ENCODE measurements around the gene MAP1LC3B.
"Not testable (repeated sequence)": the region's sequence is repeated elsewhere in the genome, so short reads cannot be mapped to it uniquely, and the experiment has no call there.

MAP1LC3B gene

GRCh38 chr16:87384162-87384874 is 7.8 kb upstream of the MAP1LC3B start:
- H3K27ac Mint-ChIP-seq: peak overlapping the region; percentile 96
- H3K4me1 Mint-ChIP-seq (ENCODE audit: low read depth): peaks cover 65% of the 10 kb centered on the region
- no peaks in the 10 kb centered on the region for H3K9me3 Mint-ChIP-seq
- no peaks in the 10 kb centered on the region for H3K27me3 Mint-ChIP-seq
- peak overlapping the region; percentile 86 for H3K4me3 Mint-ChIP-seq
- peaks cover 12% of the 10 kb centered on the region for H3K36me3 Mint-ChIP-seq (ENCODE audit: low read depth)

- Mint-ChIP-seq H3K4me3 (peak overlapping the region; percentile 86), H3K36me3 (ENCODE audit: low read depth) (peaks cover 12% of the 10 kb centered on the region), H3K4me1 (ENCODE audit: low read depth) (peaks cover 70% of the 10 kb centered on the region)
- H3K27me3 Mint-ChIP-seq, H3K9me3 Mint-ChIP-seq, H3K27ac Mint-ChIP-seq: not testable (repeated sequence)
Measured at GRCh38 chr16:87384875-87385167, 7.3 kb upstream of the MAP1LC3B start.

- peaks cover 2% of the 10 kb centered on the region for H3K36me3 Mint-ChIP-seq (ENCODE audit: low read depth)
- H3K4me1 Mint-ChIP-seq (ENCODE audit: low read depth): peaks cover 53% of the 10 kb centered on the region
- H3K9me3 Mint-ChIP-seq: no peaks in the 10 kb centered on the region
- H3K4me3 Mint-ChIP-seq: peak overlapping the region; percentile 63
- H3K27me3 Mint-ChIP-seq: no peaks in the 10 kb centered on the region
- H3K27ac Mint-ChIP-seq: peak overlapping the region; percentile 94
Measured at GRCh38 chr16:87387942-87388817, 4.0 kb upstream of the MAP1LC3B start.

- H3K4me1 Mint-ChIP-seq (ENCODE audit: low read depth): peaks cover 59% of the 10 kb centered on the region
Measured at GRCh38 chr16:87388818-87389134, 3.4 kb upstream of the MAP1LC3B start.

GRCh38 chr16:87389245-87389644 is 2.9 kb upstream of the MAP1LC3B start:
- no peaks in the 10 kb centered on the region for H3K9me3 Mint-ChIP-seq
- peak overlapping the region; percentile 37 for H3K27ac Mint-ChIP-seq
- H3K4me3 Mint-ChIP-seq: no peak overlapping the region
- no peaks in the 10 kb centered on the region for H3K27me3 Mint-ChIP-seq
- peaks cover 60% of the 10 kb centered on the region for H3K4me1 Mint-ChIP-seq (ENCODE audit: low read depth)
- peaks cover 7% of the 10 kb centered on the region for H3K36me3 Mint-ChIP-seq (ENCODE audit: low read depth)

More at GRCh38 chr16:87388818-87389134, 3.4 kb upstream of the MAP1LC3B start:
- no peaks in the 10 kb centered on the region for H3K27me3 Mint-ChIP-seq
- no peaks in the 10 kb centered on the region for H3K9me3 Mint-ChIP-seq
- H3K36me3 Mint-ChIP-seq (ENCODE audit: low read depth): peaks cover 4% of the 10 kb centered on the region
- peak overlapping the region; percentile 63 for H3K4me3 Mint-ChIP-seq
- H3K27ac Mint-ChIP-seq: peak overlapping the region; percentile 94

GRCh38 chr16:87389914-87390313 is 2.2 kb upstream of the MAP1LC3B start:
- peak overlapping the region; percentile 37 for H3K27ac Mint-ChIP-seq
- peaks cover 12% of the 10 kb centered on the region for H3K36me3 Mint-ChIP-seq (ENCODE audit: low read depth)
- peaks cover 61% of the 10 kb centered on the region for H3K4me1 Mint-ChIP-seq (ENCODE audit: low read depth)
- not testable (repeated sequence) for H3K4me3 Mint-ChIP-seq, H3K9me3 Mint-ChIP-seq, H3K27me3 Mint-ChIP-seq

- Mint-ChIP-seq H3K4me3 (peak overlapping the region; percentile 84), H3K27ac (peak overlapping the region; percentile 94), H3K9me3 (no peaks in the 10 kb centered on the region), H3K4me1 (ENCODE audit: low read depth) (peaks cover 68% of the 10 kb centered on the region), H3K36me3 (ENCODE audit: low read depth) (peaks cover 12% of the 10 kb centered on the region), H3K27me3 (no peaks in the 10 kb centered on the region)
Measured at GRCh38 chr16:87390641-87391323, 1.4 kb upstream of the MAP1LC3B start.

- peaks cover 14% of the 10 kb centered on the region for H3K36me3 Mint-ChIP-seq (ENCODE audit: low read depth)
- peak overlapping the region; percentile 84 for H3K4me3 Mint-ChIP-seq
- peaks cover 65% of the 10 kb centered on the region for H3K4me1 Mint-ChIP-seq (ENCODE audit: low read depth)
- peak overlapping the region; percentile 94 for H3K27ac Mint-ChIP-seq
- H3K9me3 Mint-ChIP-seq: no peaks in the 10 kb centered on the region
- H3K27me3 Mint-ChIP-seq: no peaks in the 10 kb centered on the region
Measured at GRCh38 chr16:87391324-87391949, 699 bp upstream of the MAP1LC3B start.

GRCh38 chr16:87392821-87393679 is 914 bp downstream of the MAP1LC3B start:
- peak overlapping the region; percentile 94 for H3K4me3 Mint-ChIP-seq
- peak overlapping the region; percentile 87 for H3K27ac Mint-ChIP-seq
- H3K4me1 Mint-ChIP-seq (ENCODE audit: low read depth): peaks cover 56% of the 10 kb centered on the region
- no peaks in the 10 kb centered on the region for H3K27me3 Mint-ChIP-seq
- H3K36me3 Mint-ChIP-seq (ENCODE audit: low read depth): peaks cover 23% of the 10 kb centered on the region
- H3K9me3 Mint-ChIP-seq: no peaks in the 10 kb centered on the region

GRCh38 chr16:87393680-87394055 is 1.5 kb downstream of the MAP1LC3B start:
- H3K27me3 Mint-ChIP-seq: no peaks in the 10 kb centered on the region
- peak overlapping the region; percentile 94 for H3K4me3 Mint-ChIP-seq
- H3K27ac Mint-ChIP-seq: peak overlapping the region; percentile 87
- peaks cover 23% of the 10 kb centered on the region for H3K36me3 Mint-ChIP-seq (ENCODE audit: low read depth)
- peaks cover 54% of the 10 kb centered on the region for H3K4me1 Mint-ChIP-seq (ENCODE audit: low read depth)
- H3K9me3 Mint-ChIP-seq: no peaks in the 10 kb centered on the region

- no peak overlapping the region for H3K4me3 Mint-ChIP-seq
- no peaks in the 10 kb centered on the region for H3K9me3 Mint-ChIP-seq
- peak overlapping the region; percentile 26 for H3K27ac Mint-ChIP-seq
- peaks cover 50% of the 10 kb centered on the region for H3K4me1 Mint-ChIP-seq (ENCODE audit: low read depth)
- peaks cover 30% of the 10 kb centered on the region for H3K36me3 Mint-ChIP-seq (ENCODE audit: low read depth)
- H3K27me3 Mint-ChIP-seq: no peaks in the 10 kb centered on the region
Measured at GRCh38 chr16:87395181-87395842, 3.2 kb downstream of the MAP1LC3B start.

GRCh38 chr16:87404764-87405625 is 12.9 kb downstream of the MAP1LC3B start:
- Mint-ChIP-seq H3K36me3 (ENCODE audit: low read depth) (peaks cover 47% of the 10 kb centered on the region), H3K4me1 (ENCODE audit: low read depth) (peaks cover 4% of the 10 kb centered on the region), H3K9me3 (no peaks in the 10 kb centered on the region), H3K27me3 (no peaks in the 10 kb centered on the region), H3K4me3 (no peak overlapping the region), H3K27ac (peak overlapping the region; percentile 29)

- no peaks in the 10 kb centered on the region for H3K9me3 Mint-ChIP-seq
- H3K27ac Mint-ChIP-seq: no peak overlapping the region
- no peak overlapping the region for H3K4me3 Mint-ChIP-seq
- peaks cover 4% of the 10 kb centered on the region for H3K4me1 Mint-ChIP-seq (ENCODE audit: low read depth)
- peaks cover 48% of the 10 kb centered on the region for H3K36me3 Mint-ChIP-seq (ENCODE audit: low read depth)
- H3K27me3 Mint-ChIP-seq: no peaks in the 10 kb centered on the region
Measured at GRCh38 chr16:87406495-87407088, 14.5 kb downstream of the MAP1LC3B start.
